HepG2 (cell line): ENCODE measurements around the gene TMEM74B. TPM values are rescaled to one million over a fixed set of nuclear protein-coding genes. Genes with fewer than 3 reads are reported as not detected.

Experiments
- AKAP8 ChIP-seq: sonication (generic); formaldehyde crosslinking; IDR thresholded peaks from 2 replicates; pipeline ENCODE4 v1.5.1; 2020; ENCODE audit warnings: mild to moderate bottlenecking, missing genetic modification reagents
- CBX2 ChIP-seq, 2 experiments: fragments of 200-600 bp in 1 of 2; sonication (generic); formaldehyde crosslinking in 1 of 2; IDR thresholded peaks; 2 replicates each; pipeline versions ENCODE4 v1.7.0 to v1.8.1; 2018 to 2022; ENCODE audit warnings: low read depth in 2 of 2, low read length in 1 of 2, mild to moderate bottlenecking in 1 of 2, missing genetic modification reagents in 1 of 2
- HOXA3 ChIP-seq: sonication (generic); formaldehyde crosslinking; IDR thresholded peaks from 2 replicates; pipeline ENCODE4 v1.5.0; 2020; ENCODE audit warnings: missing genetic modification reagents
- ISX ChIP-seq: sonication (generic); formaldehyde crosslinking; conservative IDR thresholded peaks from 2 replicates; pipeline ENCODE4 v1.5.0; 2020; ENCODE audit warnings: missing genetic modification reagents
- KDM5B ChIP-seq: sonication (generic); formaldehyde crosslinking; IDR thresholded peaks from 2 replicates; pipeline ENCODE4 v1.4.0; 2020; ENCODE audit warnings: missing genetic modification reagents, mild to moderate bottlenecking, borderline replicate concordance
- KLF6 ChIP-seq: IDR thresholded peaks from 2 replicates; pipeline ENCODE4 v1.8.0; 2016; ENCODE audit warnings: missing biosample characterization, missing genetic modification reagents
- MIER2 ChIP-seq: IDR thresholded peaks from 2 replicates; pipeline ENCODE4 v1.6.1; 2016; ENCODE audit warnings: missing biosample characterization, missing genetic modification reagents
- NPAS2 ChIP-seq: sonication (generic); formaldehyde crosslinking; IDR thresholded peaks from 2 replicates; pipeline ENCODE4 v1.8.0; 2022; ENCODE audit warnings: mild to moderate bottlenecking, missing genetic modification reagents, borderline replicate concordance
- RFXAP ChIP-seq: sonication (generic); formaldehyde crosslinking; IDR thresholded peaks from 2 replicates; pipeline ENCODE4 v1.4.0; 2020; ENCODE audit warnings: missing genetic modification reagents, borderline replicate concordance
- SIX4 ChIP-seq: sonication (generic); formaldehyde crosslinking; IDR thresholded peaks from 2 replicates; pipeline ENCODE4 v1.4.0; 2020; ENCODE audit warnings: missing genetic modification reagents
- TERF1 ChIP-seq: sonication (generic); formaldehyde crosslinking; IDR thresholded peaks from 2 replicates; pipeline ENCODE4 v1.8.0; 2022; ENCODE audit warnings: mild to moderate bottlenecking, missing genetic modification reagents, moderate library complexity
- TFE3 ChIP-seq: IDR thresholded peaks from 2 replicates; pipeline ENCODE4 v1.6.1; 2016
- UBTF ChIP-seq: sonication (generic); formaldehyde crosslinking; IDR thresholded peaks from 2 replicates; pipeline ENCODE4 v1.4.0; 2020; ENCODE audit warnings: mild to moderate bottlenecking, missing genetic modification reagents
- ZBTB25 ChIP-seq: IDR thresholded peaks from 2 replicates; pipeline ENCODE4 v1.6.1; 2018; ENCODE audit warnings: missing genetic modification reagents
- ZBTB38 ChIP-seq: sonication (generic); formaldehyde crosslinking; IDR thresholded peaks from 2 replicates; pipeline ENCODE4 v1.5.1; 2020; ENCODE audit warnings: mild to moderate bottlenecking, missing genetic modification reagents
- ZNF160 ChIP-seq: sonication (generic); formaldehyde crosslinking; IDR thresholded peaks from 2 replicates; pipeline ENCODE4 v1.8.0; 2022; ENCODE audit warnings: mild to moderate bottlenecking, inconsistent platforms, missing genetic modification reagents
- ZNF232 ChIP-seq: sonication (generic); formaldehyde crosslinking; IDR thresholded peaks from 2 replicates; pipeline ENCODE4 v1.4.0; 2020; ENCODE audit warnings: missing genetic modification reagents, borderline replicate concordance
- ZNF430 ChIP-seq: sonication (generic); formaldehyde crosslinking; IDR thresholded peaks from 2 replicates; pipeline ENCODE4 v1.9.0; 2021; ENCODE audit warnings: mild to moderate bottlenecking, missing genetic modification reagents
- ZNF431 ChIP-seq: sonication (generic); formaldehyde crosslinking; IDR thresholded peaks from 2 replicates; pipeline ENCODE4 v1.9.0; 2022; ENCODE audit warnings: missing genetic modification reagents, low read depth, mild to moderate bottlenecking, borderline replicate concordance
- ZNF616 ChIP-seq: sonication (generic); formaldehyde crosslinking; IDR thresholded peaks from 2 replicates; pipeline ENCODE4 v1.5.0; 2020; ENCODE audit warnings: low read depth, mild to moderate bottlenecking, missing genetic modification reagents
- ZNF772 ChIP-seq: sonication (generic); formaldehyde crosslinking; IDR thresholded peaks from 2 replicates; pipeline ENCODE4 v1.5.0; 2020; ENCODE audit warnings: mild to moderate bottlenecking, missing genetic modification reagents
- ZNF775 ChIP-seq: sonication (generic); formaldehyde crosslinking; IDR thresholded peaks from 2 replicates; pipeline ENCODE4 v1.4.0; 2020; ENCODE audit warnings: missing genetic modification reagents, mild to moderate bottlenecking, moderate library complexity, borderline replicate concordance
- ZSCAN21 ChIP-seq: sonication (generic); formaldehyde crosslinking; IDR thresholded peaks from 2 replicates; pipeline ENCODE4 v1.8.0; 2022; ENCODE audit warnings: mild to moderate bottlenecking, missing genetic modification reagents, moderate library complexity, borderline replicate concordance
- polyA plus RNA-seq, 8 experiments: library from polyadenylated mRNA; depleted of rRNA in 3 of 8; stranded (reverse) in 7 of 8; unstranded in 1 of 8; fragments of >200 nt; fragmentation: Illumina TruSeq in 4 of 8; extraction: Trizol in 4 of 8; gene quantifications; 2 replicates each; pipeline versions ENCODE4 v1.2.1 to v1.2.3, GENCODE V29; 2011 to 2016; ENCODE audit warnings: low read depth in 4 of 8, missing spikeins in 1 of 8, mixed read lengths in 1 of 8; ENCODE audit not compliant: insufficient read depth in 1 of 8
- total RNA-seq, 5 experiments: library from RNA; depleted of rRNA; stranded (reverse); fragments of >200 nt; fragmentation: Illumina TruSeq; extraction: Trizol; gene quantifications; 2 replicates each; pipeline ENCODE4 v1.2.3, GENCODE V29; 2016; ENCODE audit warnings: low read depth in 1 of 5

TMEM74B gene
- total and polyA plus RNA-seq, 2 of the 13 experiments (the other 11 are each of a cell fraction or from before 2014, with no cell fraction given): 4.7 to 18.4 TPM

GRCh38 chr20:1171461-1172093 lies 13.2 kb downstream of the TMEM74B start (continued):
- no peak for TF ChIP-seq UBTF (CRISPR knock-in tag)
- peak; percentile 28; the same call in 1 of the 2 replicates for TF ChIP-seq SIX4
- TF ChIP-seq ISX (CRISPR knock-in tag): peak; percentile 95
- TF ChIP-seq KDM5B (CRISPR knock-in tag): peak; percentile 32; the same call in 1 of the 2 replicates
- TF ChIP-seq TFE3: peak; percentile 59
- peak; percentile 97 for TF ChIP-seq MIER2 (CRISPR knock-in tag)
- 0 out of 2 replicates have a peak, but pooled peaks have one; percentile 39 for TF ChIP-seq HOXA3 (CRISPR knock-in tag)
- no peak for TF ChIP-seq ZNF160
- TF ChIP-seq ZBTB38 (CRISPR knock-in tag): peak; percentile 61; the same call in 1 of the 2 replicates
- TF ChIP-seq TERF1 (CRISPR knock-in tag): peak; percentile 81; the same call in 1 of the 2 replicates
- TF ChIP-seq ZNF772 (CRISPR knock-in tag): peak; percentile 81; the same call in 1 of the 2 replicates
- TF ChIP-seq ZNF431 (CRISPR knock-in tag): no peak
- TF ChIP-seq ZNF616 (CRISPR knock-in tag): 0 out of 2 replicates have a peak, but pooled peaks have one; percentile 58
- TF ChIP-seq RFXAP (CRISPR knock-in tag): peak; percentile 56; the same call in 1 of the 2 replicates
- peak; percentile 89; the same call in 1 of the 2 replicates for TF ChIP-seq ZNF232 (CRISPR knock-in tag)
- TF ChIP-seq NPAS2 (CRISPR knock-in tag): peak; percentile 82; the same call in 1 of the 2 replicates
- TF ChIP-seq ZNF430 (CRISPR knock-in tag): peak; percentile 68; the same call in 1 of the 2 replicates
- peak; percentile 64; the same call in 1 of the 2 replicates for TF ChIP-seq ZSCAN21 (CRISPR knock-in tag)
- TF ChIP-seq KLF6: peak; percentile 58; the same call in 1 of the 2 replicates
- TF ChIP-seq AKAP8: 0 out of 2 replicates have a peak, but pooled peaks have one; percentile 38
- TF ChIP-seq ZBTB25: 0 out of 2 replicates have a peak, but pooled peaks have one; percentile 36
- TF ChIP-seq ZNF775 (CRISPR knock-in tag): no peak
- no peak for TF ChIP-seq CBX2 (IDR thresholded peaks at IDR 0.05; ENCODE audit: low read depth, low read length)
- TF ChIP-seq CBX2 (CRISPR knock-in tag; IDR thresholded peaks at IDR 0.05; ENCODE audit: low read depth): no peak
